GM18868 (cell line): ENCODE measurements around the gene RPL22L1.
"Not testable (repeated sequence)": the region's sequence is repeated elsewhere in the genome, so short reads cannot be mapped to it uniquely, and the experiment has no call there.

Experiments
- ATAC-seq: cut with Tn5 transposase; IDR thresholded peaks from one replicate; pipeline ENCODE4 v1.9.1; 2021; ENCODE audit warnings: mild to moderate bottlenecking, moderate library complexity; ENCODE audit not compliant: unreplicated experiment

Gene RPL22L1

DNA sequence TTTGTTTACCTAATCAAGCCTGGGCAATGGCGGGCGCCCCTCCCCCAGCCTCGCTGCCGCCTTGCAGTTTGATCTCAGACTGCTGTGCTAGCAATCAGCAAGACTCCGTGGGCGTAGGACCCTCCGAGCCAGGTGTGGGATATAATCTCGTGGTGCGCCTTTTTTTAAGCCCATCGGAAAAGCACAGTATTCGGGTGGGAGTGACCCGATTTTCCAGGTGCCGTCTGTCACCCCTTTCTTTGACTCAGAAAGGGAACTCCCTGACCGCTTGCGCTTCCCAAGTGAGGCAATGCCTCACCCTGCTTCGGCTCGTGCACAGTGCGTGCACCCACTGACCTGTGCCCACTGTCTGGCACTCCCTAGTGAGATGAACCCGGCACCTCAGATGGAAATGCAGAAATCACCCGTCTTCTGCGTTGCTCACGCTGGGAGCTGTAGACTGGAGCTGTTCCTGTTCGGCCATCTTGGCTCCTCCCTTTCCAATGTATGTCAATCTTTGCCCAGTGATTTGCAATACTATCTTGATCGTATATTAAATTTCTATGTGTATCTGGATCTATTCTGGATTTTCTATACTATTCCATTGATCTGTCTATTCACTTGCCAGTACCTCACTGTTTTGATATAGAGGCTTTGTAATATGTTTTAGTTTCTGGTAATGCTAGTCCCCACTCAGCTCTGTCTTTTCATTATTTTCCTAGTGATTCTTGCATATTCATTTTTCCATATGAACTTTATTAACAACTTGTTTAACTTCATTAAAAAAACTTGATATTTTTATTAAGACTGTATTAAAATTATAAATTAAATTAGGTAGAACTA is 14.3 kb upstream of the RPL22L1 start:
- ATAC-seq = not testable (repeated sequence)

DNA sequence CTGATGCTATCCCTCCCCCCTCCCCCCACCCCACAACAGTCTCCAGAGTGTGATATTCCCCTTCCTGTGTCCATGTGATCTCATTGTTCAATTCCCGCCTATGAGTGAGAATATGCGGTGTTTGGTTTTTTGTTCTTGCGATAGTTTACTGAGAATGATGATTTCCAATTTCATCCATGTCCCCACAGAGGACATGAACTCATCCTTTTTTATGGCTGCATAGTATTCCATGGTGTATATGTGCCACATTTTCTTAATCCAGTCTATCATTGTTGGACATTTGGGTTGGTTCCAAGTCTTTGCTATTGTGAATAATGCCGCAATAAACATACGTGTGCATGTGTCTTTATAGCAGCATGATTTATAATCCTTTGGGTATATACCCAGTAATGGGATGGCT is 8.7 kb upstream of the RPL22L1 start:
- ATAC-seq = not testable (repeated sequence)

DNA sequence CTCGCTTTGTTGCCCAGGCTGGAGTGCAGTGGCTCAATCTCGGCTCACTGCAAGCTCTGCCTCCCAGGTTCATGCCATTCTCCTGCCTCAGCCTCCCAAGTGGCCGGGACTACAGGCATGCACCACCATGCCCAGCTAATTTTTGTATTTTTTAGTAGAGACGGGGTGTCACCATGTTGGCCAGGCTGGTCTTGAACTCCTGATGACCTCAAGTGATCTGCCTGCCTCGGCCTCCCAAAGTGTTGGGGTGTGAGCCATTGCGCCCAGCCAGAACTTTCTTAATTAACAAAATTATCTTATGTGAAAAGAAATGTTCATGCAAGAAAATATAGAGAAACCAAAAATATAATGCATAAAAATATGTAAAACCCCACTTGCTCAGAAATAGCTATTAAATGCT is 7.3 kb upstream of the RPL22L1 start:
- ATAC-seq = not testable (repeated sequence)

DNA sequence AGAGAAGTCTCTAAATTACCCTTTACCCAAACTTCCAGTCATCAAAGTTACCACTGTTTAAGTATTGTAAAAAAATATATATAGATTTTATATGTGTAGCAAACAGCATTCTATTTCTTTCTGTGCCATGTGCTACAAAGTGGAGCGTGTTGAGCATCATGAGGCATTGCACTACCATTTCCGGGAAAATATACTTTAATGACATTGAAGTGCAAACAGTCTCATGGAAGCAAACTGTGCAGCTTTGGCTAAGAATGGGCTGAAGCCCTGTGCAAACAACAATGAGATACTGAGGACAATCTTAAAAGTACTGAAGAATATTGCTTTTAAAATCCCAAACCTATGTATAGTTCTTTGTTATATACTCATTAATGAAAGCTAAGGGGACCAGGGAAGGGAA is 6.5 kb upstream of the RPL22L1 start:
- ATAC-seq = no peak

DNA sequence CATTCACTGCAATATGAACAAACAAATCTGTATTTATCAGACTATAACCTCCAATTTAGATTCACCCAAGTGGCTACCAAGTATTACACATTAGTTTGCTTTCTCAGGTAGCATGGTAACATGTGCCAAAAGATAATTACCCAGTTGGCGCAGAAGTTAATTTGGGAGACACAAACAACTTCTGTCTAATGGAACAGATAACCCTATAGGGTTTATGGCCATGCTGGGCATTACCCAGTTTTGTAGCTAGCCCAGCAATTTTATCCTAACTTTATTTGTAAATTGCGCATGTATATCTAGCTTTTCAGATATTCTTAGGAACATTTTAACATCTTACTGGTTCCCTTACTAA is 780 bp downstream of the RPL22L1 start:
- ATAC-seq = no peak

DNA sequence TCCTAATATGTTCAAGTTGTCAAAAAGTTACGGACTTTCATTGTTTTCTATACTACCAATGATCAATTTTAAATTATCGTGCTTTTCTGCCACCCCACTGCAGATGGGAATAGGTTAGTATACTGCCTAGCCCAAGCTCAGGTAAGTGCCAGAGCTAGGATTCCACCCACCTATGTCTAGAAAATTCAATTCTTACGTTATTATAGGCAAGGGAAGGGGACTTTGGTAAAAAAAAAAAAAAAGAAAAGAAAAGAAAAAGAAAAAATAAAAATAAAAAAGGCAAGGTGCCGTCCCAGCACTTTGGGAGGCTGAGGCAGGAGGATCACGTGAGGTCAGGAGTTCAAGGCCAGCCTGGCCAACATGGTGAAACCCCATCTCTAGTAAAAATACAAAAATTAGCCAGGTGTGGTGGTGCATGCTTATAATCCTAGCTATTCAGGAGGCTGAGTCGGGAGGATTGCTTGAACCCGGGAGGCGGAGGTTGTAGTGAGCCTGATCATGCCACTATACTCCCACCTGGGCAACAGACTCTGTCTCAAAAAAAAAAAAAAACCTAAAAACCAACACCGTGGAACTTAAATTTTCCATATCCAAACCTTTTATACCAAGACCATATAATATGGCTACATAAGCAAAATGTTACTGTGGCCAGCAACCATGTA is 1.3 kb downstream of the RPL22L1 start:
- ATAC-seq = no peak

DNA sequence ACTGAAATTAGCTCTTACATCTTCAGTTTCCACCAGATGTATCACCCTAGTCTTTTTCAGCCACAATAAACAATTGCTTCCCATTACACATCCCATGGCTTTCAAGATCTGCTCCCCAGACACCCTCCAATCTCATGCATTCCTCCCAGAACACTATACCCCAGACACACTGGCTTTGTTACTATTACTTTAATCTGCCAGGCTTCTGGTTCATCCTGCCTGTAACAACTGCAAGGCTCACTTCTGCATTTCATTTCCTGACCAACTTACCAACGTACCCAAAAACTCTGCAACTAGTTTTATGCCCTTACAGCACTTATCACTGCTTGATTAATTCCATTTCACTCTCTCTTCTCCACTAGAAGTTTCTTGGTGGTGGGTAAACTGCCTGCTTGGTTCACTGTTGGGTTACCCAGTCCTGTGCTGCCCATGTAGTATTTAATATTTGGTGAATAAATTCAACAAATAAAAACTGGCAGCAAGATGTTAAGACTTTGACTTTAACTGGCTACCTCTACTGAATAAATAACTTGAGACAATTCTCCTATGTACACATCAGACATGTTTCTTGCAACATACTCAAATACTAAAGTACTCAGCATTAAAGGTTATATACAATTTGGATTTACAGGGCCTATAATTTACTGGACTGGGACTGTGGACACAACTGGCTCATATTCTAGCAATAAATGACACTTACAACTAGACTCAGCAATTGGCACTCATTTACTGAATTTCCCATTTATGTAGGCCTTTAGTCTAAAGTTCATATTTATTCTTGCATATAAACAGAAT is 2.7 kb downstream of the RPL22L1 start:
- peak; percentile 22 for ATAC-seq

DNA sequence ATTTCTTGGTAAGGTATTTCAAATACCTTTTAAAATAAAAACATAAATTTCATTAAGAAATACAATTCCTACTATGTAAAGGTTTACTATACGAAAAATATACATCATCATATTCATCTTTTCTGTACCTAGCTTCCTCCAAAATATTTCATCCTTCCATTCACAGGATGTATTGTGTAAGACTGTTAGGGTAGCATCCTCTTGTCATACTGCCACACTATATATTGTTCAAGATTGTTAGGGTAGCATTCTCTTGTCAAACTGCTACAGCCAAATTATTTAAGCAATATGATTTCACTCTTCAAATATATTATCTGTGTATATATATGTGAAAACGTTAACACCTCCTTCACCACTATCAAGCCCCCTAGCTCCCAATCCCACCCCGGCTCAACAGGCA is 3.5 kb downstream of the RPL22L1 start:
- ATAC-seq = no peak

DNA sequence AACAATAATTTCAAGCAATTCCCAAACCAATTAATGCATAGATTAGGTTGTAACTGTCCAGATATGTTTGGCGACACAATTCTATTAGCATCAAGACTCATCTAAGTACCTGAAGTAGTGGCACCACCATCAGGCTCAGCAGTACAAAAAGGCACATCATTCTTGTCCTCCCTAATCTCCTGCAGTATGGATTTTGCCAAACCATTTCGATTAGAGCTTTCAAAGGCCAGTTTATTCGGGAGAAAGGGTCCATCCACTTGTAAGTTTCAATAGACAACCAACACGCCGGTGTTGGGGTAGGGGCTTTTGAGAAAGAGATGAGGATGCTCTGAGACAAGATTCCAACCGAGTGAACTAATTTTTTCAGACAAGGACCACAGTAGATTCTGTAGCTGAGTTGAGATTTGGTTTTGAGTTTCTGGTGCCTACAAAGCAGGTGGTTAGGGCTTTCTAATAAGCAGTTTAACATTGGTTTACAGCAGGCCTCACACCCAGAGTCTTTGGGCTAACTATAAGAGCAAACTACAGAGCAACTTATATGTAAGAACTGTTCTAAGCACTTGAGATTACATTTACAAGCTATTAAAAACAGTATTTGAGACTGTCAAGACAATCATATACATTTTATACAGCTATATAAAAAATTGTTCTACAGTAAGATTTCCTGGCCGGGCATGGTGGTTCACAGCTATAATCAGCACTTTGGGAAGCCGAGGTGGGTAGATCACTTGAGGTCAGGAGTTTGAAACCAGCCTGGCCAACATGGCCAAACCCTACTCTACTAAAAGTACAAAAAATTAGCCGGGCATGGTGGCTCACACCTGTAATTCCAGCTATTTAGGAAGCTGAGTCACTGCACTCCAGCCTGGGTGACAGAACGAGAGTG is 4.5 kb downstream of the RPL22L1 start:
- no peak for ATAC-seq

DNA sequence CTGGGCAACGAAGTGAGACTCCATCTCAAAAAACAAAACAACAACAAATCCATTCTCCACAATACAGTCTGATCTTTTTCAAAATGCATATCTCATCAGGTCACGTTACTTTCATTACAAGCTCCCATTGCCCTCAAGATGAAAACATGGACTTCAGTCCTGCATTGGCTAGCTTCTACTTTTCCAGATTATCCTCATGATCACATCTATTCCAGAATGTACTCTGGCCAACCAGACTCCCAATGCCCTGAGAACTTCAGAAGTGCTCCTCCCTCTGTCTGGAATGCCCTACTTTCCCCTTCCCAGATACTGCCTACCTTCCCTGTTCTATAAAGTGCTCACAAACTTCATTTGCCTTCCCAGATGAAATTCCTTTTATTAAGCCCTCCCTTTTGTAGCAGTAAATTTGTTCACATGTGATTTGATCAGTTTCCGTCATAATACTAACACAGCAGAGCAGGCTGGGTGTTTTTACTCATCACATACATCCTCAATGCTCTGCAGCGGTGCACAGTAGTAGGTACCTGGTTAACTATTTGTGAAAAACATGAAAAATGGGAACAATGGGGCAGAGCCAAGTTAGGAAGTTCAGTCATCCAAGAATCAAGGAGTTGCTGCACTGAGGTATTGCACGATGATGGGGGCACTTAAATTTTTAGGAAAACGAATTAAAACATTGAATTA is 5.3 kb downstream of the RPL22L1 start:
- no peak for ATAC-seq

DNA sequence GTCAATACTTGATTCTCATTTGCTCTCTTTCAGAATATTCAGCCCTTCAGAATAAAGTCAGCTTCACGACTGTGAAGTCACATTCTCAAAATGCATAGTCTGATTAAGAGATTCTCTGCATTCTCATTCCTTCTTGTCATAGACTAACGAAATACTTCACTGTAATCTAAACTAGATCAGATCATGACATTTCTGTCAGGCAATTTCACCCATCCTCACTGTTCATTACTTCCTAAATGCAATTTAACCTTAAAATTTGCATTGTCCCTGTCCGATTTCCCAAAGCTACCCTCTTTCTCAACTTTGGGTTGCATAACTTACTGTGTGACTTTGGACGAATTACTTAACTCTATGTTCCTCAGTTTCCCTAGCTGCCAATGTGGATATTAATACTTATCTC is 6.2 kb downstream of the RPL22L1 start:
- no peak for ATAC-seq

DNA sequence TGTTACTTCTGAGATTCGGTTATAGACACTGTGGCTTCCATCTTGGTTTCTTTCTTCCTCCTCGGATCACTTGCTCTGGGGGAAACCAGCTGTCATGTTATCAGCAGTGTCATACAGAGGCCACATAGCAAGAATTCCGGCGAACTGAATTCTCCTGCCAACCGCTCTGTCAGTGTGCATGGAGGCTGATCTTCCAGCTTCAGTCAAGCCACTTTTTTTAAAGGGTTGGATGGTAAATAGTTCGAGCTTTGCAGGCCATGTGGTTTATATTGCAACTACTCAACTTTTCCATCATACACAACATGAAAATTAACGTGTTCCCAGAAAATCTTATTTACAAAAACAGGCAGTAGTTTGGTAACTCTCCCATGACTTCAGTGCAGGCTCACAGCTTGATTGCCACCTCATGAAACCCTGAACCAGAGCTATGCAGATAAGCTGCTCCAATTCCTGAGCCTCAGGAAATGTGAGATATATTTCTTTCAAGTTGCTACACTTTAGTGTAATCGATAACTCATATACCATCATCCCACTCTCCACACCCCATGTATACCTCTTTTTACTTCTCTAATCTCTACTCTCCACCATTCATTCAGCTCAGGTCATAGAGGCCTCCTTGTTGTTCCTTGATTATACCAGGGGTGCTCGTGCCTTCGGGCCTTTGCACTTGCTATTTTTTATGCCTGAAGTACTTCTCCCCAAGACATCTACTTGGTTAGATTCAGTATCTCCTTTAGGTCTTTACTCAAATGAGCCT is 7.2 kb downstream of the RPL22L1 start:
- ATAC-seq = no peak

DNA sequence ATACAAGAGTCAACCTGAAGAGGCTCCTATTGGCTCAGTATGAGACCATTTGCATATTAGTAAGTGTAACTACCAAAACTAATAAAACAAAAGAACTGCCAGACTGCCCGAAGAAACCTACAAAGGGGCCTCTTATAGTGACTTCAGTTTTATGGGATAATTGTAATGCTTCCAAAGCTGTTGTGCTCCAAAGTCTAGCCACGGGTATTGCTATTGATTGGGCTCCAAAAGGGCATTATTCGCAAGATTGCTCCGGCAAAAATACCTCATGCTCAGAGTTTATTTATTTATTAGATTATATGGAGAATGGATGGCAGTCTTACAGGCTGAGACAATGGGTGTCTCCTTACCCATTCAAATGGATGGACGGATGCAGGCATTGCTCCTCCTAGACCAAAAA is 11.4 kb downstream of the RPL22L1 start:
- ATAC-seq = no peak

DNA sequence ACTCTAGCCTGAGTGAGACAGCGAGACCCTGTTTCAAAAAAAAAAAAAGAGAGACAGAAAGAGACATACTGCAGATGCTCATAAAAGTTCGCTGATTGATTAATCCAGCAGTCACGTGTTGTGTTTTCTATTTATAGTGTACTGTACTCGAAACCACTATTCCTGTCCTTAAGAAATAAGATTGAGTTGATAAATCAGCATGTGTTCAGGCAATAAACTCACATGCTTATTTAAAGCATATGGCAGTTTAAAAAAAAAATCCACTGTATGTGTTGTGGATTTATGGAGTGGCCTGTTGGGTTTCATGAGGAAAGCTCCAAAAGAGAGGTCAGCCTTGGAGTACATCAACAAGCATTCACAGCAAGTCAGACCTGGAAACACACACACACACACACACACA is 17.7 kb downstream of the RPL22L1 start:
- no peak for ATAC-seq

DNA sequence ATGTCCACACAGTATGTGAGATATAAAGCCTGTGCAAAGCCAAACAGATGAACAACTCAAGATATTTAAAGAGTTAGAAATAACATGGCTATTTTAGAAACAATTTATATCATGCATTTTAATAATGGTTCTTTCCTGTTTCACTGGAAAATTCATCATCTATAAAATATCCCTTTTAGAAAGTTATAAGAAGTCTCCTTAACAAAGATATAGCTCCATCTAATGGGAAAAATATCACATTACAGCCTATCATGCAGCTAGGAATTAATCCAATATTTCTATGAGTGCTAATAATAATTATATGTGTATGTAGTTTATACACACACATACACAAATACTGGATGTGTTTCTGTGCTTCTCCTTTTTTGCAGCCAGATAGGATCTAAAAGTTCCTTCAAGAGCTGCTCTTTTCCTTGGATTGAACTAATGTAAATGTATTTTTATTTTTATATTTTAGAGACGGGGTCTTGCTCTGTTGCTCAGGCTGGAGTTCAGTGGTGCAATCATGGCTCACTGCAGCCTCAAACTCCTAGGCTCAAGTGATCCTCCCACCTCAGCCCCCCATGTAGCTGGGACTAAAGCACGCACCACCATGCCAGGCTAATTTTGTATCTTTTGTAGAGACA is 21.6 kb downstream of the RPL22L1 start:
- no peak for ATAC-seq

DNA sequence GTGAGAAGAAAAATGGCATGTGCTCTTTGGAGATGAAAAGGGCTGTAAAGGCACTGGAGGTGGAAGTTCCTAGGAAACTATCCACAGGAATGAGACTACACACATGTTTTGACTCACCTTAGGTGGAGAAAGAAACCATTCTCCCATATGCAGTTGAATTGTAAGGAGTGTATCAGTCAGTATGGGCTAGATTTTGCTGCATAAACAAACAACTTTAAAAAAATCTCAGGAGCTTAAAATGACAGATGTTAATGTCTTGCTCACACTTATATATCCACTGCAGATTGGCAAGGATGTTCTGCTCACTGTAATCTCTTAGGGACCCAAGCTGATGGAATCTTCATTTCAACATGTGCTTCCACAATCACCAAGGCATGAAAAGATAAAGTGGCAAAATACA is 25.6 kb downstream of the RPL22L1 start:
- ATAC-seq = no peak

DNA sequence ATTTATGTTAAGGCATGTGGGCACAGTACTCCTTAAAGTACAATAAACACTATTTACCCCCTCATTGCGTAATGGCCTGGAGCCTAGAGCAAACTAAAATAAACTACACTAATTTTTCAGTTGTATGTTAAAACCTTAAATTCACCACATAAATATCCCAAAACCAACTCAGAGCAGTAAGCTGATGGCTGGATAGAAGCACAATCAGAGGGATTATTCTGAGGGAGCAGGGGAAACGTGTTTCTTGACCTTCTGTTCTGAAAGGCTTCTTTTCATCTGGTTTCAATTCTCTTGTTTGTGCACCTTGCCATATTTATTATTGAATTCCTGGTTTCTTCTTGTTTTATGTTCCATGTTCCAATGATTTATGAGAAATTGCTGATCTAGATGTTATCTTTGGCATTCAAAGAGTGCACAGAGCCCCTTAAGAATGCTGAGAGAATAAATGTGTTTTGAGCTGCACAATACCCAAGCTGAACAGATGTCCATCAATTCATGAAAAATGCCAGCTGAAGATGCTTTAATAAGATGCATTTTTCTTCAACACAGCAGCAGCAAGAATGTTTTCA is 29.6 kb downstream of the RPL22L1 start:
- ATAC-seq = no peak

DNA sequence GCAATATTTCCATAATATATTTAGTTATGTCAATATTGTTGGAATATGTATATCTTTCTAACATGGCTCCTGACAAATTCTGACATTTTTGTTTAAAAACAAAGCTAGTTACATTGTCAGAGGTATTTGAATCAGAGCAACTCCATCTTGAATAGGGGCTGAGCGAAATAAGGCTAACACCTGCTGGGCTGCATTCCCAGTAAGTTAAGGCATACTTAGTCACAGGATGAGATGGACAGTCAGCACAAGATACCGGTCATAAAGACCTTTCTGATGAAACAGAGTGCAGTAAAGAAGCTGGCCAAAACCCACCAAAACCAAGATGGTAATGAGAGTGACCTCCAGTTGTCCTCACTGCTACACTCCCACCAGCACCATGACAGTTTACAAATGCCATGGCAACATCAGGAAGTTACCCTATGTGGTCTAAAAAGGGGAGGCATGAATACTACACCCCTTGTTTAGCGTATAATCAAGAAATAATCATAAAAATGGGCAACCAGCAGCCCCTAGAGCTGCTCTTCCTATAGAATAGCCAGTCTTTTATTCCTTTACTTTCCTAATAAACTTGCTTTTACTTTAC is 30.4 kb downstream of the RPL22L1 start:
- no peak for ATAC-seq
